Superior temporal gyrus (tissue), 1 donor: ENCODE data around the gene HK2.
"Not testable (repeated sequence)": the region's sequence is repeated elsewhere in the genome, so short reads cannot be mapped to it uniquely, and the experiment has no call there.

Experiments
- DNase-seq: peaks from one replicate; pipeline ENCODE4 v3.0.0-alpha.2; 2016; ENCODE audit errors: extremely low spot score

The HK2 gene

DNA sequence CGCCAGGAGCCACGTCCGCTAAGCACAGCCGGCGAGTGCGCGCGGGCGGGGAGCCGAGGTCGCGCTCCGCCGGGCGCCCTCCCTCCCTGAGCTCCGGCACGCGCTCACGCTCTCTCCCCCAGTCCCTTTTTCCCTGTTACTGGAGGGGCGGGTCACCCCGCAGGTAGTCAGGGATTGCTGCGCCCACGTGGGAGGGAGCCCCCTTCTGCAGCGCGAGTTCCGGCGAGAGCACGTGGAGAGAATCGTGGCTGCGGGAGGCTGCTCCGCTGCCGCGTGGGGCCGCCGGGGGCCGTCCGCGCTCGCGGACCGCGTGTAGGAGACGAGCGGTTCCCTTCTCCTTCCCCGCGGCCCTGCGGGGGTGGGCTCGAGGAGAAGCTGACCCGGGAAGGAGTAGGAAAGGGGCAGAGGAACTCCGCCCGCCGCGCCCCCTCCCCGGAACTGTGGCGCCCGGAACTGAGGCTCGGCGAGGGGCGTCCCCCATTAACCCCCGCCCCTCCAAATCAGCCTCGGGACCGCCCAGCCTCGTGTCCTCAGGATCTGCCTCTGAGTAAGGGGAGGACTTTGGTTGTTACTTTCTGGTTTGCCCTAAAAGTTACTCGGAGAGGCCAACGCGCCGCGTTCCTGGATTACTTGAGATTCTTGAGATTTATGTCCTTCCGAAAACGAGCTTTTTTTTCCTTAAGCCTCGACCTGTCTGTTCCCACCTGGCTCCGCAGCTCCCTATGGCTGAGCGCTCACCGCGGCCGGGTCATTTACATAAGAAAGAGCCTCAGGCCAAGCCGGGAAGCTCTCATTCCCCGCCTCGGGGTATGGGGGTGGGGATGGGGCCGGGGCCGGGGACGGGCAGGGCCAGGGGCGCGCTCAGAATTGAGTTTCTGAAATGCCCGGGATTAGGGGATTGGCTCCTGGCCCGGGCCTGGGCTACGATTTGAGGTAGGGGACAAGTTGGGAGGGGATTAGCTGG lies 1.1 kb downstream of the HK2 start:
- no peak for DNase-seq

DNA sequence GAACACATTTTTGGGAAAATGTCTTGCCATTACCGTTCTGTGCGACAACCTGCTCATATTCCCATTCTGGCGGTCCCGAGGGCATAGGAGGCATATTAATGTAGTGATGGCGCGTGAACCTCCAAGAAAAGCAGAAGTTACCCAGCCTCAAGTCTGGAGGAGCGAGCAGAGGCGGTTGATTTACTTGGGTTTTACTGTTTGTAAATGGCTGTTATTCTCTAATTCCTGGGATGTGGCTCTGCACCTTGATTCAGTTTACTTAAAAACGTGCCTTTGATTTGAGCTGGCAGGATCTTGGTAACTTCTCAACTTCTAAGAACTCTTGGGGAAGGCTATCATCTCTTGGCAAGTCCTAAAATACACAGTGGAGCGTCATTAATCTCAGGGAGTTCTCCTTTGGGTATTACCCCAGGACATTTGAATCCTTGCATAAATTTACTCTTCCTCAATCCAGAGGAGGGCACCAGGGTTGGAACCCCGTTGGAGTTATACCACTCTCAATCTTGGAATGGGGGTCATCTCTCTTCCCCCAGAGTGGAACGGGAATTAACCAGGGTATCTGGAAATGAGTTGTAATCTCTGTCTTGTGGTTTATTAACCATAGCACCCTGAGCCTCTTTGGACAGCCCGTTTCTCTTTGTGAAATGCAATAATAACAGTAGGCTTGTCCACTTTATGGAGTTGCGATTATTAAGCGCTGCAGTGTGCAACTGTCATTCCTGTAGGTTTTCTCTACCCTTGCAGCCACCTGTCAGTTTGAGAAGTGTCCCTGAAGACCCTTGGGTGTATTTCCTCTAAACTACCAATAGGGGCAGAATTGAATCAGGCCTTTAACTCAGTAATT lies 2.1 kb downstream of the HK2 start:
- no peak for DNase-seq

DNA sequence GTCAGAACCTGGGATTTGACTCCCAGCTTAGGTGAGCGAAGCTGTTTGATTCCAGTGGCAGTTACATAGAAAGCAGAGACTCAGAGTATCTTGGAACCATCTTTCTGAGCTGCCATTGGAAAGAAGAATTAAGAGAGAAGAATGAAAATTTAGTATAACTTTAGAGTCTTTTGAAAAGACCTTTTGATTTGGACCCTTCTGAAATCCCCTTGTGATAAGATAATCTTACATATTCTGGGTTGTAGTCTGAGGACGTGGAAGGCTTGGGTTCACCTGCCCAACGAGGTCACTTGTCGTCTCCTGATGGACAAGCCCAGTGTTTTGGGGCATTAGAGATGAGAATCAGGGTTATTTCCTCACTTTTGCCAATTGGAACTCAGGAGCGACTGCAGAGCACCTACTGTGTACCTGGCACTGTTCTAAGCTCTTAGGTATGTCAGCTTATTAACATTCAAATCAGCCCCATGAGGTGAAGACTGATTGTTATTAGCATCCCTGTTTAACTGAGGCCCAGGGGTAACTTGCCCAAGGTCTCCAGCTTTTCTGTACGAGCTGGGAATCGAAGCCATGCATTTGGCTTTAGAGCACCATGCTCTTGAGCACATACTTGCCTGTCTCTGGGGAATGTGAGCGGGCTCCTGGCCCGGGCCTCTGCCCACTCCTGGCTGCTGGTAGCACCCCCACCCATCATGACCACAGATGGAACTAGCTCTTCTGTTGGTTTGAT lies 2.9 kb downstream of the HK2 start:
- DNase-seq: no peak

- DNase-seq: no peak
These were observed 7.7 kb downstream of the HK2 start for GRCh38 chr2:74841641-74842040.

DNA sequence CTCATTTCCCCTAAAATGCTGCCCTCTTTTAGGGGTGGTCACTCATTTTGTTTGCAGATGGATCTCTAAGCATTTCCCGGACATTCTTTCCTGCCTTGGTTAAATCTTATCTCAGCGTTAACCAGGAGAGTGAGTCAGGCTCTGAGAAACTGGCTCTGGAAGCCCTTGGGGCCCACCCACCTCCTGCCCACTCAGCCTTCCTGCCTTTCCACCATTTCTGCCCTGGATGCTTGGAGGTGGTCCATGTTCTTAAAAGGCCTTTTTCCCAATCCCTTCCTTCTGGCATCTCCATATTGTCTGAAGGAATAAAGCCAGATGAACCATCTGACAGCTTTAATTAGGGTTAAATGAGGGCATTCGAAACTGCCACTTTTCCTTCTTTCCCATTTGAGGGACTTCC lies 9.5 kb downstream of the HK2 start:
- no peak for DNase-seq

- no peak for DNase-seq
These were observed 10.0 kb downstream of the HK2 start for GRCh38 chr2:74843899-74844298.

GRCh38 chr2:74844752-74845151 lies 10.8 kb downstream of the HK2 start:
- DNase-seq: no peak

GRCh38 chr2:74845217-74845751 lies 11.4 kb downstream of the HK2 start:
- no peak for DNase-seq

DNA sequence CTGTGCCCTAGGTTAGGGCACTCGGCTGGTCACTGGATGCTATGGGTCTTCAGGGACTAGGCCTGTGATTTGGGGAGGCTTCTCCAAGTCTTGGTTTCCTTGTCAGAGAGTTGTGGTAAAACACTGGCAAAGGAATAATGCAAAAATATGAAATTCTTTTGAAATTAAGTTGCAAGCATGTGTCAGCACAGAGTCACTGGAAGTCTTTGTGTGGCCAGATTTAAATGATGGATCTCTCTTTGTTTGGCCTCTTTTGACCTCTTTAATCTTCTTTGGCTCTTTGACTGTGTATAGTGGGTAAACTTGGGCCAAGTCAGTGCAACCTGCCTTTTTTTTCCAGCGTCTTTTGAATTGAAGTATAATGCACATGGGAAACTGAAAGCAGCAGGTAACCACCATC lies 12.1 kb downstream of the HK2 start:
- DNase-seq: no peak

DNA sequence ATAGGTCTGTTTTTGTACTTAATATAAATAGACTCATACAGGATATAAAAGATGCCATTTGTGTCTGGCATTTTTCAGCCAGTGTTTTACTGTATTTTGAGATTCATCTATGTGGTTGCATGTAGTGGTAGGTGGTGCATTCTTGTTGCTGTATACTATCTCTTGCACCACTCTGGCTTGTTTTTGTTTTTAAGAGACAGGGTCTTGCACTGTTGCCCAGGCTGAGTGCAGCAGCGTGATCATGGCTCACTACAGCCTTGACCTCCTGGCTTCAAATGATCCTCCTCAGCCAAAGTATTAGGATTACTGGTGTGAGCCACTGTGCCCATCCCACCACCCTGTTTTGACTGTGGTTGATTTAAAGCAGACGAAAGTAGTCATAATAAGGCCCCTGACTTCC lies 12.6 kb downstream of the HK2 start:
- DNase-seq: no peak

DNA sequence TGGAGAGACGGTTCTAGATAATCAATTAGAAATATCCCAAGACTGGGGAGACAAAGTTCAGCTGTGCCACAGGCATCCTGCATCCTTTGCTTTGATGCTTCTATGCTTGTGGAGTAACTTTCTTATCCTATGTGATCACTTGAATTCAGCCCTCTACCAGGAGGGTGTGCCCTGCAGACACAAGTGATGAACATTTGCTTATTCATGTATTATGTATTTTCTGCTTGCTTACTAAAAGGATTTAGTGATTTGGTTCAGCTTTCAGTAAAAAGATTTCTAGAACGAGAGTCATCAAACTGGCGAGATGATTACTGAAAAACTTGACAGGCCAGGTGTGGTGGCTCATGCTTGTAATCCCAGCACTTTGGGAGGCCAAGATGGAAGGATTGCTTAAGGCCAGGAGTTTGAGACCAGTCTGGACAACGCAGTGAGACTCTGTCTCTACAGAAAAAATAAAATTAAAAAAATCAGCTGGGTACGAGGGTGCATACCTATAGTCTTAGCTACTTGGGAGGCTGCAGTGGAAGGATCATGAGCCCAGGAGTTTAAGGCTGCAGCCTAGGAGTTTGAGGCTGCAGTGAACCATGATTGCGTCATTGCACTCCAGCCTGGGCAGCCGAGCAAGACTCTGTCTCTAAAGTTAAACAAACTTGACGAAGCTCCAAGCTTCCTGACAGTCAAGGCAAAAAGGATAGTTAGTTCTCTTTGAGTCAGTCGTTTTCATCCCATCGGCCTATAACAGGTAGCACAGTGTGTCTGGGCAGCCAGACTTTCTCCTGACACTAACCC lies 13.3 kb downstream of the HK2 start:
- DNase-seq: no peak

DNA sequence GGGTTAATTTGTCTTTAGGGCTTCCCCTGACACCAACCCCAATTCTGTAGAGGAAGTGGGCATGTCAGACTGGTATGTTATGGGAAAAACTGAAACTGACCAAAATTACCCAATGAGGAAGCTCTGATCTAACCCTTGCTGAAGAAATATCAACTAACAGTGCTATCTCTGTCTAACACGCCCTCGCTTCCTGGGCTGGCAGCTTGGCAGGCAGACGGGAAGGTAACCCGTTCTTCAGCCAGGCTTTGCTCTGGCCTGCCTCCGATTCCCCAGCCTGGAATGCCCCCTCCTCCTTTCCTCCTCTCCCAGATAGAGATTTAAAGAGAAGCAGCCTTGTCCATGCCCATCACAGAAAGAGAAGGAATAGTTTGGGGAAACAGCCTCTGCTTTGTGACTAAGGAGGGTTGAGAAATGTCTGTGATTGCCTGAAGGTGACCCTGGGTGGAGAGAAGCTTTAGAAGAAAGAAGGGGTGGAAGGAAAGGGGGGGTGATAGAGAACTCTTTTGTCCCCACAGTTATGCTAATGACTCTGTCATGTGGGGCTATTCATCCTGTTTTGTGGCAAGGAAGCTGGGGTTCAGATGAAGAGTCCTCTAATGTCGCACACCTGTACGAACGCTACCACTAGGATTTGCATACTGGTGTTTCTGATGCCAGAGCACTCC lies 15.4 kb downstream of the HK2 start:
- peak; percentile 24 for DNase-seq

- DNase-seq: no peak
These were observed 16.7 kb downstream of the HK2 start for GRCh38 chr2:74850496-74851190.

DNA sequence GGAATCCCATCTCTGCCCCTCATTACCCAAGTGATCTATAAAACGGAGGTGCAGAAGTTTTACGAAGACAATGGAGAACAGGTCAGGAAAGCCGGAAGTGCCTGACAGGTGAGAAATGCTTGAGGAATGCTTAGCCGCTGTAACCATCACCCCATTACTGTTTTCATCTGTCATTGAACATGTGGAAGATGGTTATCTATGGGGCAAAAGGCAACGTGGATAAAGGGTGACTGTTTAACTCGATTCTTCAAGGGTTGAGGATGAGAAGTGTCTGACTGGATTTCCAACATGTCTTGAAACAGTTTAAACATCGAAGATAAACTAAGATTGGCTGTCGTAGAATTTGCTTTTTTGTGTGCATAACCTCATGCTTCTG lies 17.3 kb downstream of the HK2 start:
- DNase-seq: no peak

DNA sequence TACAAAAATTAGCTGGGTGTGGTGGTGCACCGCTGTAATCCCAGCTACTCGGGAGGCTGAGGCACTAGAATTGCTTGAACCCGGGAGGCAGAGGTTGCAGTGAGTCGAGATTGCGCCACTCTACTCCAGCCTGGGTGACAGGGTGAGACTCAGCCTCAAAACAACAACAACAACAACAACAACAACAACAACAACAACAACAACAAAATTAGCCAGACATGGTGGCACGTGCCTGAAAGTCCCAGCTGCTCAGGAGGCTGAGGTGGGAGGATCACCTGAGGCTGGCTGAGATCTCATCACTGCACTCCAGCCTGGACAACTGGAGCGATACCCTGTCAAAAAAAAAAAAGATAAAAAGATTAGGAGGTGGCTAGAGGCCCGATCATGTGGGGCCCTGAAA lies 19.4 kb downstream of the HK2 start:
- not testable (repeated sequence) for DNase-seq

DNA sequence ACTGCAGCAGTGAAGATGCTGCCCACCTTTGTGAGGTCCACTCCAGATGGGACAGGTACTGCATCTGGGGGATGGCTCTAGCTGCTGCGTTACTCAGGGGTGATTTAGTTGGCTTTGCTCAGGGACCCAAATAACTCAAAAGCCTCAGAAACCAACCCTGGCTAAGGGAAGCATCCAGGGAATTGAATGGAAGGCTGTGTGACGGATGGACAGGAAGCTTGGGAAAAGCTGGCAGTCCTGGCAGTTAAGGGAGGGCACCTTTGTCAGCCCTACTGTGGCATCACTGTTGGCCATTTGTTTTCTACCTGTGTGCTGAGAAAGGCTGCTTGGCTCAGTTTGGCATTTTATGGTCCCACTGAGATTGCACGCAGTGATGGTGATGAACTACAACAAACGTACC lies 20.5 kb downstream of the HK2 start:
- DNase-seq: no peak

GRCh38 chr2:74855114-74855707 lies 21.3 kb downstream of the HK2 start:
- DNase-seq: not testable (repeated sequence)

GRCh38 chr2:74856004-74856578 lies 22.2 kb downstream of the HK2 start:
- no peak for DNase-seq

DNA sequence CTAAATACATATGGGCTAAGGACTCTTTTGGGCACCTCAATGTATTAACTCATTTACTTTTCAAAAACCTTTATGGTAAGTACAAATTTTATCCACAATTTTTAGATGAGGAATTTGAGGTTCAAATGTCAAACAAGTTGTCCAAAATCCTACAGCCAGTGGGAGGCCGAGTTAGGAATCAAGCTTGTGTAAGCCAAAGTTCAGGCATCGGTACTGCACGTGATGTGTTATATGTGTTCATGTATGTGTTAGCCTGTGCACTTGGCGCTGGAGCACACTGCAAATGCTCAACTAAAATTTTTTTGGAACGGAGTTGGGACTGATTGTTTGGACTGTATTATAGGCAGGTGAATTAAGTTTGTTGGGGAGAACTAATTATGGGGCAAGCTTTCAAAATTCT lies 22.7 kb downstream of the HK2 start:
- no peak for DNase-seq
